GM12892 (cell line): ENCODE measurements around the gene GTF2I.

Experiments
- POLR2A ChIP-seq: IDR thresholded peaks from 2 replicates; pipeline ENCODE4 v1.6.1; 2011; ENCODE audit warnings: low read depth, low read length, control low read depth
- TAF1 ChIP-seq: IDR thresholded peaks from 2 replicates; pipeline ENCODE4 v1.6.1; 2011; ENCODE audit warnings: low read depth, mild to moderate bottlenecking, control low read depth, low read length, borderline replicate concordance

DNA sequence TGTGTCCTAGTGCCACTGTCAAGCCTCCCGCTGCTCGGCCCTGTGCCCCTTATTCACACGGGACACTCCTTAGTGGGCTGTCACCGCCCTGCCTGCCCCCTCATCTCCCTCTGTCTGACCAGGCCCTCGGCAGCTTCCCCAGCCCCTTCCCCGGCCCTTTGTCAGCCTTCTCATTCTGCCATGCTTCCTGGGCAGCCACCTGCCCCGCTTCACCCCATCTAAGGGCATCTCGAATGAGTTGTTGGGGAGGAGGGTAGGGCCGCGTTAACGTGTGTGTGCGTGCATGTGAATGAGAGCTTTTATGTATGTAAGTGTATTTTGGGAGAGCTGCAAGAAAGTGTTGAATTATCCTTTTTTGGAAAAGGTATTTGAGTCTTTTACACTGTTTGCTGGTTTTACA is 49.7 kb downstream of the GTF2I start:
- TF ChIP-seq POLR2A (no peak), TAF1 (no peak)
